Fibroblast of lung (primary cell): ENCODE results near the gene CD248. TPM values are rescaled to one million over a fixed set of nuclear protein-coding genes. Genes with fewer than 3 reads are reported as not detected.

Experiments used
- DNase-seq, 2 donors: peaks; one replicate each; pipeline versions ENCODE4 v3.0.0 to v3.0.0-alpha.2; 2010; ENCODE audit warnings: low read depth in 2 of 2
- H2AFZ ChIP-seq: 2 replicates; pipeline ENCODE4 v1.5.1; 2012; ENCODE audit warnings: low read length, control low read depth, inconsistent platforms
- H3K27ac ChIP-seq: 2 replicates; pipeline ENCODE4 v1.5.1; 2011; ENCODE audit warnings: low read length, control low read depth; ENCODE audit not compliant: insufficient read depth
- H3K27me3 ChIP-seq: 2 replicates; pipeline ENCODE4 v1.5.1; 2011; ENCODE audit warnings: mild to moderate bottlenecking, low read length; ENCODE audit not compliant: control insufficient read depth, insufficient read depth
- H3K36me3 ChIP-seq: 2 replicates; pipeline ENCODE4 v1.5.1; 2011; ENCODE audit warnings: low read length; ENCODE audit not compliant: control insufficient read depth, insufficient read depth
- H3K4me1 ChIP-seq: 2 replicates; pipeline ENCODE4 v1.5.1; 2011; ENCODE audit warnings: low read length; ENCODE audit not compliant: control insufficient read depth, insufficient read depth; ENCODE audit errors: extremely low read depth
- H3K4me2 ChIP-seq: 2 replicates; pipeline ENCODE4 v1.5.1; 2011; ENCODE audit warnings: low read length, control low read depth; ENCODE audit not compliant: insufficient read depth; ENCODE audit errors: extremely low read depth
- H3K4me3 ChIP-seq, 4 experiments: fragments of 200-600 bp in 1 of 4; sonication (generic) in 1 of 4; replicated peaks in 1 of 4; 2 replicates each; pipeline ENCODE4 v1.5.1; 2011 to 2016; ENCODE audit warnings: low read length in 4 of 4, low read depth in 3 of 4, mild to moderate bottlenecking in 3 of 4, control low read depth in 2 of 4, inconsistent platforms in 1 of 4, mixed read lengths in 1 of 4; ENCODE audit not compliant: insufficient read depth in 1 of 4; ENCODE audit errors: control extremely low read depth in 1 of 4
- H3K79me2 ChIP-seq: 2 replicates; pipeline ENCODE4 v1.5.1; 2012; ENCODE audit warnings: mild to moderate bottlenecking, low read length, inconsistent platforms; ENCODE audit not compliant: control insufficient read depth, insufficient read depth
- H3K9ac ChIP-seq: 2 replicates; pipeline ENCODE4 v1.5.1; 2011; ENCODE audit warnings: mild to moderate bottlenecking, low read length, control low read depth; ENCODE audit not compliant: insufficient read depth
- H3K9me3 ChIP-seq: 2 replicates; pipeline ENCODE4 v1.5.1; 2012; ENCODE audit warnings: low read depth, low read length; ENCODE audit not compliant: control insufficient read depth, insufficient read depth
- H4K20me1 ChIP-seq: 2 replicates; pipeline ENCODE4 v1.5.1; 2011; ENCODE audit warnings: low read length; ENCODE audit not compliant: control insufficient read depth, insufficient read depth; ENCODE audit errors: extremely low read depth
- CTCF ChIP-seq, 2 donors: IDR thresholded peaks in 1 of 2; conservative IDR thresholded peaks in 1 of 2; 1 replicate in 1 of 2; 2 replicates in 1 of 2; pipeline ENCODE4 v1.5.1; 2011 to 2012; ENCODE audit warnings: low read length in 2 of 2, control low read depth in 1 of 2, inconsistent platforms in 1 of 2, low read depth in 1 of 2, mild to moderate bottlenecking in 1 of 2
- EZH2 ChIP-seq: IDR thresholded peaks from 2 replicates; pipeline ENCODE4 v1.5.1; 2012; ENCODE audit warnings: low read length, control low read depth, mild to moderate bottlenecking; ENCODE audit errors: missing control alignments
- polyA plus RNA-seq, 2 donors: library from polyadenylated mRNA; depleted of rRNA in 1 of 2; stranded (reverse) in 1 of 2; unstranded in 1 of 2; fragments of >200 nt; gene quantifications; 2 replicates each; pipeline ENCODE4 v1.2.1, GENCODE V29; 2011 to 2012; ENCODE audit warnings: missing spikeins in 1 of 2
- total RNA-seq: library from RNA; depleted of rRNA; stranded (reverse); fragments of >200 nt; gene quantifications from 2 replicates; pipeline ENCODE4 v1.2.1, GENCODE V29; 2014

CD248 gene
- total and polyA plus RNA-seq, 2 donors (not counting 1 experiment from before 2014, with no cell fraction given), result 95.6 to 132 TPM

GRCh38 chr11:66280428-66280827 is 36.4 kb downstream of the CD248 start:
- no peak overlapping the region for H3K4me2 ChIP-seq
- no peaks in the 10 kb centered on the region for H3K27me3 ChIP-seq
- no peak overlapping the region for H3K27ac ChIP-seq
- H3K4me1 ChIP-seq, result peaks cover 2% of the 10 kb centered on the region
- H3K36me3 ChIP-seq, result peaks cover 15% of the 10 kb centered on the region
- H3K9ac ChIP-seq, result no peak overlapping the region
- DNase-seq, result no peak
- no peak overlapping the region for H3K4me3 ChIP-seq
- H4K20me1 ChIP-seq, result peaks cover 1% of the 10 kb centered on the region
- no peaks in the 10 kb centered on the region for H3K9me3 ChIP-seq
- no peak overlapping the region for H2AFZ ChIP-seq
- TF ChIP-seq EZH2 (no peak), CTCF (conservative IDR thresholded peaks at IDR 0.05 in 1 of 2, IDR thresholded peaks at IDR 0.05 in 1 of 2; ENCODE audit: low read depth in 1 of 2, low read length in 2 of 2) (no peak)
- H3K79me2 ChIP-seq, result peaks cover 2% of the 10 kb centered on the region

DNA sequence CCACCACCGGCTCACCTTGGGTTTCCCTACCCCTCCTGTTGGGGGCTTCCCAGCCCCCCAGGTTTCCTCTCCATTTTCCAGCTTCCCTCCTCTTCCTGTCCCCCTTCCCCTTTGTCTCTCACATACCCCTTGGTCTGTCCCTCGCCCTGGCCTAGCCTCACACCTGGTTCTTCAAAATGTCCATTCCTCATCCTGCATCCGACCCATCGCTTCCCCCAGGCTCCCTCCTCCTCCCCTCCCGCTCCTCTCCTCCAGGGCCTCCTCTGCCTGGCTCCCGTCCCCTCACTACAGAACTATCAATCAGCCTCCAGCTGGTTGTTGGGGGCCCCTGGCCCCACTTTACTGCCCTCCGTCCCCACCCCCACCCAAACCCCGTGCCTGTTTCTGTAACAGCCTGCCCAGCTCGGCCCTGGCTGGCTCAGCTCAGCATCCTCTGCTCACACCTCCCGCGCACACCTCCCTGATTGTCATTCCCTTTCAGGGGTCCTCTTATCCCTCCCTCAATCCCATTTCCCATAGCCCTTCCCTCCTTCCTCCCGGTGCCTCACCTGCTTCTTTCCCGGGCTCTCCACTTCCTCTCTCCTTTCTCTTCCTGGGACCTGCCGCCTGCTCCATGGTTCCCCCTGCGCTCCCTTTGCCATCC is 37.6 kb downstream of the CD248 start:
- H3K4me1 ChIP-seq, result peaks cover 2% of the 10 kb centered on the region
- no peak overlapping the region for H3K27ac ChIP-seq
- H3K9ac ChIP-seq, result no peak overlapping the region
- no peak for DNase-seq
- no peak overlapping the region for H3K4me3 ChIP-seq
- TF ChIP-seq CTCF (conservative IDR thresholded peaks at IDR 0.05 in 1 of 2, IDR thresholded peaks at IDR 0.05 in 1 of 2; ENCODE audit: low read depth in 1 of 2, low read length in 2 of 2) (no peak), EZH2 (no peak)
- H3K79me2 ChIP-seq, result no peaks in the 10 kb centered on the region
- H4K20me1 ChIP-seq, result peaks cover 1% of the 10 kb centered on the region
- H3K9me3 ChIP-seq, result no peaks in the 10 kb centered on the region
- H3K4me2 ChIP-seq, result no peak overlapping the region
- H3K27me3 ChIP-seq, result no peaks in the 10 kb centered on the region
- H3K36me3 ChIP-seq, result peaks cover 10% of the 10 kb centered on the region
- H2AFZ ChIP-seq, result no peak overlapping the region

GRCh38 chr11:66278363-66279091 is 38.3 kb downstream of the CD248 start:
- no peak overlapping the region for H3K9ac ChIP-seq
- peak overlapping the region; percentile 68 for H3K4me2 ChIP-seq

More at GRCh38 chr11:66278363-66279091, 38.3 kb downstream of the CD248 start:
- peaks cover 1% of the 10 kb centered on the region for H4K20me1 ChIP-seq
- no peaks in the 10 kb centered on the region for H3K79me2 ChIP-seq
- H2AFZ ChIP-seq, result no peak overlapping the region
- peaks cover 12% of the 10 kb centered on the region for H3K36me3 ChIP-seq
- peaks cover 2% of the 10 kb centered on the region for H3K4me1 ChIP-seq
- H3K27me3 ChIP-seq, result no peaks in the 10 kb centered on the region
- TF ChIP-seq EZH2 (no peak), CTCF (conservative IDR thresholded peaks at IDR 0.05 in 1 of 2, IDR thresholded peaks at IDR 0.05 in 1 of 2; ENCODE audit: low read depth in 1 of 2, low read length in 2 of 2) (no peak)
- H3K27ac ChIP-seq, result no peak overlapping the region
- no peak overlapping the region for H3K4me3 ChIP-seq
- peak in 1 of 2 donors; percentile 30 for DNase-seq
- H3K9me3 ChIP-seq, result no peaks in the 10 kb centered on the region
